SK-N-SH treated with all-trans-retinoic acid at 6 μM for 48 hours (cell line): Measurements from ENCODE around the gene RUBCNL.
A peak's percentile ranks its signal among the peaks of the same experiment; 100 is the strongest.

ENCODE experiments used
- ATAC-seq: fragments of 200-7000 bp; cut with Tn5 transposase; 3 replicates; pipeline ENCODE4 v1.9.1; 2020; ENCODE audit warnings: mild to moderate bottlenecking, moderate library complexity
- CREB5 ChIP-seq: fragments of 250-450 bp; sonication (Bioruptor Pico); IDR thresholded peaks from 2 replicates; pipeline ENCODE4 v1.5.1; 2020; ENCODE audit warnings: low read depth, mild to moderate bottlenecking, moderate library complexity
- CSRNP3 ChIP-seq: fragments of 250-450 bp; sonication (Bioruptor Pico); IDR thresholded peaks from 2 replicates; pipeline ENCODE4 v1.5.1; 2021; ENCODE audit warnings: mild to moderate bottlenecking, moderate library complexity
- ISL1 ChIP-seq: fragments of 250-450 bp; sonication (Bioruptor Pico); IDR thresholded peaks from 2 replicates; pipeline ENCODE4 v2.1.2; 2022; ENCODE audit warnings: mild to moderate bottlenecking, moderate library complexity
- OSR1 ChIP-seq: fragments of 250-450 bp; sonication (Bioruptor Pico); IDR thresholded peaks from 2 replicates; pipeline ENCODE4 v1.8.0; 2022; ENCODE audit warnings: moderate library complexity, mild to moderate bottlenecking, inconsistent platforms
- RARB ChIP-seq: fragments of 250-450 bp; sonication (Bioruptor Pico); IDR thresholded peaks from 2 replicates; pipeline ENCODE4 v1.8.0; 2021; ENCODE audit warnings: mild to moderate bottlenecking, moderate library complexity
- SNAI2 ChIP-seq: fragments of 250-450 bp; sonication (Bioruptor Pico); IDR thresholded peaks from 2 replicates; pipeline ENCODE4 v1.5.0; 2020; ENCODE audit warnings: mild to moderate bottlenecking, moderate library complexity
- ZC3H10 ChIP-seq: fragments of 250-450 bp; sonication (Bioruptor Pico); IDR thresholded peaks from 2 replicates; pipeline ENCODE4 v1.5.1; 2021; ENCODE audit warnings: mild to moderate bottlenecking, moderate library complexity
- ZNF565 ChIP-seq: fragments of 450-650 bp; formaldehyde crosslinking; conservative IDR thresholded peaks from 2 replicates; pipeline ENCODE4 v1.5.0; 2020; ENCODE audit warnings: low read depth, mild to moderate bottlenecking, moderate library complexity
- ZNF70 ChIP-seq: fragments of 450-650 bp; formaldehyde crosslinking; IDR thresholded peaks from 2 replicates; pipeline ENCODE4 v1.5.0; 2020; ENCODE audit warnings: mild to moderate bottlenecking, moderate library complexity

Gene RUBCNL

GRCh38 chr13:46295491-46296114 is 91.4 kb downstream of the RUBCNL start:
- peak; percentile 53 for ATAC-seq

GRCh38 chr13:46293436-46293835 is 93.6 kb downstream of the RUBCNL start:
- ATAC-seq, result no peak
- TF ChIP-seq ZNF70 (CRISPR knock-in tag) (no peak), ZC3H10 (CRISPR knock-in tag) (no peak), CSRNP3 (CRISPR knock-in tag) (no peak), ISL1 (no peak)
- TF ChIP-seq, all 23 proteins: peak for 0

More at GRCh38 chr13:46295491-46296114, 91.4 kb downstream of the RUBCNL start:
- no peak for TF ChIP-seq RARB (CRISPR knock-in tag)
- no peak for TF ChIP-seq OSR1 (CRISPR knock-in tag)
- TF ChIP-seq SNAI2 (CRISPR knock-in tag), result no peak
- no peak for TF ChIP-seq ZNF565 (CRISPR knock-in tag)
- TF ChIP-seq CREB5 (CRISPR knock-in tag), result no peak
